GM10266 (cell line): ENCODE measurements around the gene RHBDD1.

Source experiments
- DNase-seq: peaks from one replicate; pipeline ENCODE4 v3.0.0; 2012; ENCODE audit errors: extremely low spot score
- CTCF ChIP-seq: IDR thresholded peaks from 2 replicates; pipeline ENCODE4 v1.5.1; 2012; ENCODE audit warnings: mild to moderate bottlenecking, low read depth; ENCODE audit not compliant: control insufficient read depth, insufficient read depth; ENCODE audit errors: missing control alignments

RHBDD1 gene

GRCh38 chr2:226796012-226796839 lies 39.6 kb upstream of the RHBDD1 start:
- no peak for TF ChIP-seq CTCF
- DNase-seq = no peak

- no peak for DNase-seq
- peak; percentile 44 for TF ChIP-seq CTCF
Observed at GRCh38 chr2:226796840-226797288, 39.0 kb upstream of the RHBDD1 start.

- DNase-seq = no peak
- TF ChIP-seq CTCF = no peak
Observed at GRCh38 chr2:226797289-226797988, 38.4 kb upstream of the RHBDD1 start.

- no peak for DNase-seq
- no peak for TF ChIP-seq CTCF
Observed at GRCh38 chr2:226797989-226798421, 37.8 kb upstream of the RHBDD1 start.

- DNase-seq = peak; percentile 80
- TF ChIP-seq CTCF = peak; percentile 21
Observed at GRCh38 chr2:226798422-226799210, 37.2 kb upstream of the RHBDD1 start.

- TF ChIP-seq CTCF = peak; percentile 78
- DNase-seq = peak; percentile 82
Observed at GRCh38 chr2:226799211-226799975, 36.5 kb upstream of the RHBDD1 start, which contains the start of gene IRS1. IRS1 (minus strand) TSS chr2:226799820; CDS start chr2:226798738, 1,082 bp downstream.
